Activated effector memory CD4-positive, alpha-beta T cell treated with anti-CD3 and anti-CD28 coated beads, Interleukin-2, amount 50 U/mL, for 16 hours (primary cell): ENCODE measurements around the gene KDM8.
"Not testable (repeated sequence)": the region's sequence is repeated elsewhere in the genome, so short reads cannot be mapped to it uniquely, and the experiment has no call there.

ENCODE experiments used
- DNase-seq: peaks from one replicate; pipeline ENCODE4 v3.0.0-alpha.2; 2020

The KDM8 gene

DNA sequence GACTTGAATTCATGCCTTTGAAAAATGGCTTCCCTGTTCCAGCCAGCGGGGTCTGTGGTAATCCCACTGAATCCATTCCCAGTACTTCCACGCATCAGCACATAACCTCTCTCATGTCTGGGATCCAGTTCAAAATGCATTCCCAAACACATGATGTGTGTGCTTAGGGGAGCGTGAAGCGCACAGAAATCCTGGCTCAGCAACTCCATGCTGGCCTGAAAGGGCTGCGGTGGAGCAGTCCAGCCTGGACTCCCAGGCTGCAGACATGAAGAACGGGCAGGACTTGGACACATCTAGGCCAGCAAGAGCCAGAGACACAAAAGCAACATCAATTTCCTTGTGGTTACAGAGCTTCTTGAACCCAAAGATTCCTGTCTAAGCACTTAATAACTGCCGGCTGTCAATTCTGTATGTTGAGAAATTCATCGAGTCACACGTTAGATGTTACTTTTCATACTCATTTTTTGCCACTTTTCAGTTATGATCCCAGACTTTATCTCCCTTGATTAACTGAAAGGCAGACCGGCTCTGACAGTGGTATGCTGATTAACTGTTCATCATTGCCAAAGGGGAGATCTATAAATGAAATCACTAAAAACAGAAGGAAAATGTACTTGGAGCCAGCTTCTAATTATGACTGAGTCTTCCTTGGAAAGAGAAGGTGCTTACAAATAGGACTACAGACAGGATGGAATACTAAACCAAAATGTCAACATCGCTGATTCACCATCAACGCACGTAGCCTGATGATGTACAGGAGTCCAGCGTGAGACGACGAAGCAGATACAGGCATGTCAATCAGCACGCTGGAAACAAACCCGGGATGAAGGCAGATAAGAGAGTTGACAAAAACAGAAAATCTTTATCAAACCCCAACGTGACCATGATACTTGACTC lies 42.2 kb downstream of the KDM8 start:
- peak; percentile 76 for DNase-seq

DNA sequence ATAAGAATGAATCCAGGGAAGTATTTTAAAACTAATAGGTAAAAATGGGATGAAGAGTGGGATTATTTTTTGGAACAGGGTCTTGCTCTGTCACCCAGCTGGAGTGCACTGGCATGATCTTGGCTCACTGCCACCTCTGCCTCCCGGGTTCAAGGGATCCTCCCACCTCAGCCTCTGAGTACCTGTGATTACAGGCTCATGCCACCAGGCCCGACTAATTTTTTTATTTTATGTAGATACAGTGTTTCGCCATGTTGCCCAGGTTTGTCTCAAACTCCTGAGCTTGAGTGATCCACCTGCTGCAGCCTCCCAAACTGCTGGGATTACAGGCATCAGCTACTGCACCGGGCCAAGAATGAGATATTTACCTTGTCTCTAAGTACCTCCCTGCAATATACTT lies 43.1 kb downstream of the KDM8 start:
- peak; percentile 38 for DNase-seq

DNA sequence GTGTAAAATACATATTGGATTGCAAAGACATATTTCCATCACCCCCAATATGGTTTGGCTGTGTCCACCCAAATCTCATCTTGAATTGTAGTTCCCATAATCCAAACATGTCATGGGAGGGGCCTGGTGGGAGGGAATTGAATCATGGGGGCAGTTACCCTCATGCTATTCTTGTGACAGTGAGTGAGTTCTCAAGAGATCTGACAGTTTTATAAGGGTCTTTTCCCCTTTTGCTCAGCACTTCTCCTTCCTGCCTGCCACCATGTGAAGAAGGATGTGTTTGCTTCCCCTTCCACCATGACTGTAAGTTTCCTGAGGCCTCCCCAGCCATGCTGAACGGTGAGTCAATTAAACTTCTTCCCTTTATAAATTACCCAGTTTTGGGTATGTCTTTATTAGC lies 43.8 kb downstream of the KDM8 start:
- peak; percentile 19 for DNase-seq

GRCh38 chr16:27248036-27248435 lies 44.7 kb downstream of the KDM8 start:
- DNase-seq = no peak

- peak; percentile 16 for DNase-seq
These were observed 45.6 kb downstream of the KDM8 start for GRCh38 chr16:27248886-27249285.

GRCh38 chr16:27251541-27252205 lies 48.3 kb downstream of the KDM8 start:
- peak; percentile 63 for DNase-seq

GRCh38 chr16:27252206-27252585 lies 48.9 kb downstream of the KDM8 start:
- no peak for DNase-seq

GRCh38 chr16:27253526-27253930 lies 50.2 kb downstream of the KDM8 start:
- no peak for DNase-seq

GRCh38 chr16:27254262-27254811 lies 51.0 kb downstream of the KDM8 start:
- DNase-seq = no peak

DNA sequence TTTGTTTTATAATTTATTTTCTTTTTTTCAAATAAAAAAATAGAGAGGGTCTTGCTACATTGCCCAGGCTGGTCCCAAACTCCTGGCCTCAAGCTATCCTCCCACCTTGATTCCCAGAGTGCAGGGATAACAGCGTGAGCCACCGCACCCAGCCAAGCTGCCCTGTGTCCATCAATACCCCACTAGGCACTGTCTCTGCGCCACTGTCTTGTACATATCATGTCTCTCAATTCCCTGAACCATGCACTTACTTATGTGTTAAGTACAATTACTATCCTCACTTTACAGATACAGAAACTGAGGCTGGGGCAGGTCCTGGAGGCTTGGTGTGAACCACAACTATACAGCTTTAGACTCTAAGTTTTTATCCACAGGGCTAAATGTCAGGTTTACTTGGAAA lies 53.5 kb downstream of the KDM8 start:
- DNase-seq = no peak

GRCh38 chr16:27257271-27257670 lies 53.9 kb downstream of the KDM8 start:
- DNase-seq = no peak

GRCh38 chr16:27258241-27258734 lies 55.0 kb downstream of the KDM8 start:
- no peak for DNase-seq

- DNase-seq = no peak
These were observed 56.4 kb downstream of the KDM8 start for GRCh38 chr16:27259710-27260109.

DNA sequence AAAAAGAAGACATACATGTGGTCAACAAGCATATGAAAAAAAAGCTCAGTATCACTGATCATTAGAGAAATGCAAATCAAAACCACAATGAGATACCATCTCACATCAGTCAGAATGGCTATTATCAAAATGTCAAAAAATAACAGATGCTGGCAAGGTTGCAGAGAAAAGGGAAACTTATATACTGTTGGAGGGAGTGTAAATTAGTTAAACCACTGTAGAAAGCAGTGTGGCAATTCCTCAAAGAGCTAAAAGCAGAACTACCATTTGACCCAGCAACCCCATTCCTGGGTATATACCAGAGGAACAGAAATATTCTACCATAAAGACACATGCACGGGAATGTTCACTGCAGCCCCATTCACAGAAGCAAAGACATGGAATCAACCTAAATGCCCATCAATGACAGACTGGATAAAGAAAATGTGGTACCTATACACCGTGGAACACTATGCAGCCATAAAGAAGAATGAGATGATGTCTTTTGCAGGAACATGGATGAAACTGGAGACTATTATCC lies 59.6 kb downstream of the KDM8 start:
- not testable (repeated sequence) for DNase-seq

DNA sequence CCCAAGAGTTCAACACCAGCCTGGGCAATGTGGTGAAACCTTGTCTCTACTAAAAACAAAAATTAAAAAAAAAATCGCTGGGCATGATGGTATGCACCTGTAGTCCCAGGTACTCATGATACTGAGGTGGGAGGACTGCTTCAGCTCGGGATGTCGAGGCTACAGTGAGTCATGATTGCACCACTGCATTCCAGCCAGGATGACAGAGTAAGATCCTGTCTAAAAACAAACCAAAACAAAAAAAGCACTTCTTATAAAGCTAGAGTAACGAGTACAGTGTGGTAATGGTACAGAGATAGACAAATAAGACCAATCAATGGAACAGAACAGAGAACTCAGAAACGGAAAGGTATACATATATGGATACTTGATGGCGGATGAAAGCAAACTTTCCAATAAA lies 60.8 kb downstream of the KDM8 start:
- DNase-seq = no peak

- DNase-seq = no peak
These were observed 62.7 kb downstream of the KDM8 start for GRCh38 chr16:27265982-27266381.

DNA sequence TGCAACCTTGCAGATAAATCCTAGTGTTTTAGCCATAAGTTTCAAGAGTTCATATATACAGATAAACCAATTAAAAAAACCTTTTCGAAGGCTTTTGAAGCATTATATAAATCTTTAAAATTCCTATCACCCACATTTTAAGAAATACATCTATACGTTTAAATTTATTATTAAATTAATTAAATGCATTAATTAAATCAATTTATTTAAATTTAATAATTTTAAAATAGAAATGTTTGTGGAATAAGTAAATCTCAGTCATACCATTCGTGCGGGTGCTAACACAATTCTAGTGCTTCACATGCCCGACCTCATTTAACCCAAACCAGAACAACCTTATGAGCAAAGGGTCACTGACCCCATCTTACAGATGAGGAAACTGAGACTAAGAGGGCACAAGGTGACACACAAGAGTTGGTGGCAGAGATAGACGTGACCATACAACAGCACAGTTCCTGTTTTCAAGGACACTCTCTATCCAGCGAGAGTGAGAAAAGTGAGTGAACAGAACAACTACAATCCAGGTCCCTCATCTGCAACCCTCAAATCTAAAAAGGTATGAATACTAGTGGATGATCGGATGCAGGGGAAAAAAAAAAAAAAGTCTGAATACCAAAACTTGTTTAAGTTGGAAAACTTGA lies 63.8 kb downstream of the KDM8 start:
- DNase-seq = no peak

- DNase-seq = peak; percentile 99
These were observed 65.3 kb downstream of the KDM8 start, which contains the start of gene NSMCE1 for GRCh38 chr16:27268376-27269299. Gene NSMCE1, minus strand, starts transcription at chr16:27268772. Its CDS starts 11,202 bp downstream, at chr16:27257570.

GRCh38 chr16:27269300-27270150 lies 66.2 kb downstream of the KDM8 start:
- no peak for DNase-seq

- no peak for DNase-seq
These were observed 67.0 kb downstream of the KDM8 start for GRCh38 chr16:27270349-27270748.
